H1 (cell line): ENCODE data around the gene ERCC6L. TPM values are rescaled to one million over a fixed set of nuclear protein-coding genes. Genes with fewer than 3 reads are reported as not detected.

Source experiments
- CTCF ChIA-PET: fragments of 300-600 bp; sonication (Branson Sonifier 250); formaldehyde crosslinking; loops from one replicate; lab custom pipeline; 2021; ENCODE audit not compliant: partially characterized antibody; lab: Charles Lee
- POLR2A ChIA-PET: fragments of 300-600 bp; sonication (Branson Sonifier 250); formaldehyde crosslinking; loops from one replicate; lab custom pipeline; 2021; ENCODE audit warnings: inconsistent platforms; ENCODE audit not compliant: partially characterized antibody; lab: Charles Lee
- DNase-seq, 2 experiments: peaks; one replicate each; pipeline versions ENCODE4 v3.0.0 to v3.0.0-alpha.2; 2010 to 2022; ENCODE audit warnings: low spot score in 2 of 2, low read depth in 1 of 2, mixed read lengths in 1 of 2
- FAIRE-seq: peaks from 2 replicates; lab custom pipeline; 2011; peaks lifted over from hg19 to GRCh38; lab: Jason Lieb, UNC
- H2AFZ ChIP-seq: 2 replicates; pipeline ENCODE4 v1.8.1; 2012; ENCODE audit warnings: low read length, inconsistent platforms
- H2AK5ac ChIP-seq: 2 replicates; pipeline ENCODE4 v1.6.1; 2013; ENCODE audit warnings: low read depth, low read length
- H2BK120ac ChIP-seq: replicated peaks from 2 replicates; pipeline ENCODE3; 2013; ENCODE audit warnings: low read depth, low read length, inconsistent platforms
- H2BK12ac ChIP-seq: 2 replicates; pipeline ENCODE4 v1.6.1; 2013; ENCODE audit warnings: low read depth, low read length
- H2BK15ac ChIP-seq: 2 replicates; pipeline ENCODE4 v1.6.1; 2013; ENCODE audit warnings: low read length
- H2BK20ac ChIP-seq: 2 replicates; pipeline ENCODE4 v1.6.1; 2013; ENCODE audit warnings: low read length
- H2BK5ac ChIP-seq: 2 replicates; pipeline ENCODE4 v1.6.1; 2013; ENCODE audit warnings: low read depth, low read length
- H3K14ac ChIP-seq: 2 replicates; pipeline ENCODE4 v1.6.1; 2013; ENCODE audit warnings: inconsistent platforms; ENCODE audit not compliant: insufficient read length
- H3K18ac ChIP-seq: 2 replicates; pipeline ENCODE4 v1.6.1; 2013; ENCODE audit warnings: low read length; ENCODE audit errors: extremely low read depth
- H3K23ac ChIP-seq: 2 replicates; pipeline ENCODE4 v1.6.1; 2013; ENCODE audit warnings: inconsistent platforms; ENCODE audit not compliant: insufficient read length
- H3K23me2 ChIP-seq: 2 replicates; pipeline ENCODE4 v1.6.1; 2013; ENCODE audit warnings: low read depth, low read length
- H3K27ac ChIP-seq: 2 replicates; pipeline ENCODE4 v1.6.1; 2011; ENCODE audit warnings: low read depth, low read length, inconsistent platforms
- H3K27me3 ChIP-seq, 4 experiments: replicated peaks in 1 of 4; 1 replicate in 1 of 4; 2 replicates in 3 of 4; pipeline versions ENCODE4 v1.6.1 to v1.8.1; 2011 to 2013; ENCODE audit warnings: low read length in 3 of 4, mild to moderate bottlenecking in 3 of 4, inconsistent platforms in 2 of 4, mixed read lengths in 2 of 4, moderate library complexity in 1 of 4; ENCODE audit not compliant: control insufficient read depth in 3 of 4, insufficient read depth in 3 of 4; ENCODE audit errors: extremely low read depth in 1 of 4
- H3K36me3 ChIP-seq, 4 experiments: 2 replicates each; pipeline versions ENCODE4 v1.6.1 to v1.8.1; 2011 to 2013; ENCODE audit warnings: mild to moderate bottlenecking in 4 of 4, low read length in 3 of 4, moderate library complexity in 2 of 4, control low read depth in 1 of 4, inconsistent platforms in 1 of 4; ENCODE audit not compliant: insufficient read depth in 4 of 4, control insufficient read depth in 2 of 4
- H3K4ac ChIP-seq: replicated peaks from 2 replicates; pipeline ENCODE3; 2013; ENCODE audit warnings: low read length, low read depth, mixed read lengths, inconsistent platforms; ENCODE audit not compliant: insufficient read length
- H3K4me1 ChIP-seq, 4 experiments: replicated peaks in 1 of 4; 1 replicate in 1 of 4; 2 replicates in 3 of 4; pipeline versions ENCODE4 v1.6.1 to v1.8.1; 2011 to 2013; ENCODE audit warnings: low read length in 3 of 4, inconsistent platforms in 2 of 4, mixed read lengths in 1 of 4; ENCODE audit not compliant: insufficient read depth in 4 of 4, control insufficient read depth in 3 of 4
- H3K4me2 ChIP-seq, 2 experiments: 2 replicates each; pipeline versions ENCODE4 v1.6.1 to v1.8.1; 2011 to 2013; ENCODE audit warnings: low read depth in 2 of 2, low read length in 2 of 2, control low read depth in 1 of 2, inconsistent platforms in 1 of 2, mild to moderate bottlenecking in 1 of 2; ENCODE audit not compliant: insufficient read depth in 1 of 2
- H3K4me3 ChIP-seq, 4 experiments: fragments of 200-600, 300-600 bp in 1 of 4; sonication (generic), shearing (Covaris generic), sonication (Bioruptor Twin) in 1 of 4; 2 replicates each; pipeline versions ENCODE4 v1.5.1 to v1.8.1; 2011 to 2016; ENCODE audit warnings: low read length in 4 of 4, low read depth in 3 of 4, control low read depth in 2 of 4, inconsistent platforms in 2 of 4, mild to moderate bottlenecking in 2 of 4, mixed read lengths in 1 of 4, moderate library complexity in 1 of 4; ENCODE audit not compliant: insufficient read depth in 2 of 4; ENCODE audit errors: extremely low read depth in 1 of 4
- H3K56ac ChIP-seq: replicated peaks from 2 replicates; pipeline ENCODE3; 2013; ENCODE audit warnings: low read depth, mild to moderate bottlenecking, mixed read lengths, low read length, inconsistent platforms; ENCODE audit not compliant: insufficient read length
- H3K79me1 ChIP-seq: 2 replicates; pipeline ENCODE4 v1.6.1; 2013; ENCODE audit warnings: low read depth, low read length, control low read depth
- H3K79me2 ChIP-seq, 2 experiments: 2 replicates each; pipeline versions ENCODE4 v1.6.1 to v1.8.1; 2012 to 2013; ENCODE audit warnings: low read length in 2 of 2, mild to moderate bottlenecking in 2 of 2, inconsistent platforms in 1 of 2; ENCODE audit not compliant: insufficient read depth in 2 of 2, control insufficient read depth in 1 of 2
- H3K9ac ChIP-seq, 4 experiments: replicated peaks in 1 of 4; 1 replicate in 1 of 4; 2 replicates in 3 of 4; pipeline versions ENCODE4 v1.6.1 to v1.8.1; 2011 to 2013; ENCODE audit warnings: low read depth in 3 of 4, low read length in 3 of 4, control low read depth in 2 of 4, mild to moderate bottlenecking in 2 of 4, moderate library complexity in 2 of 4, inconsistent platforms in 1 of 4; ENCODE audit errors: extremely low read depth in 1 of 4
- H3K9me3 ChIP-seq, 2 experiments: 2 replicates each; pipeline versions ENCODE4 v1.6.1 to v1.8.1; 2012 to 2013; ENCODE audit warnings: mild to moderate bottlenecking in 2 of 2, moderate library complexity in 2 of 2, control low read depth in 1 of 2, inconsistent platforms in 1 of 2, low read depth in 1 of 2, low read length in 1 of 2, mixed read lengths in 1 of 2; ENCODE audit not compliant: insufficient read depth in 2 of 2
- H4K20me1 ChIP-seq, 2 experiments: replicated peaks in 1 of 2; 2 replicates each; pipeline versions ENCODE3 to v1.8.1; 2011 to 2013; ENCODE audit warnings: inconsistent platforms in 2 of 2, low read length in 2 of 2, mild to moderate bottlenecking in 1 of 2; ENCODE audit not compliant: insufficient read depth in 2 of 2, control insufficient read depth in 1 of 2
- H4K5ac ChIP-seq: 2 replicates; pipeline ENCODE4 v1.6.1; 2013; ENCODE audit warnings: low read length, low read depth, mixed read lengths, inconsistent platforms; ENCODE audit not compliant: insufficient read length
- H4K8ac ChIP-seq: 2 replicates; pipeline ENCODE4 v1.8.0; 2013; ENCODE audit warnings: mild to moderate bottlenecking, moderate library complexity, low read length, inconsistent platforms; ENCODE audit not compliant: insufficient read depth; ENCODE audit errors: extremely low read depth
- H4K91ac ChIP-seq: replicated peaks from 2 replicates; pipeline ENCODE3; 2013; ENCODE audit warnings: low read length, mixed read lengths, inconsistent platforms; ENCODE audit not compliant: insufficient read length
- BCL11A ChIP-seq, 2 experiments: IDR thresholded peaks; one replicate each; pipeline ENCODE4 v1.6.1; 2011; ENCODE audit warnings: low read depth in 2 of 2, low read length in 2 of 2, mild to moderate bottlenecking in 2 of 2
- CHD1 ChIP-seq: IDR thresholded peaks from 2 replicates; pipeline ENCODE4 v1.6.1; 2012; ENCODE audit warnings: low read depth, low read length, improper control_type of control experiment
- EZH2 ChIP-seq: fragments of 200-600 bp; sonication (generic); IDR thresholded peaks from 2 replicates; pipeline ENCODE4 v1.7.1; 2012; ENCODE audit warnings: low read depth, mild to moderate bottlenecking, moderate library complexity, low read length, inconsistent platforms; ENCODE audit not compliant: severe bottlenecking
- FOSL1 ChIP-seq: IDR thresholded peaks from 2 replicates; pipeline ENCODE4 v1.6.1; 2011; ENCODE audit warnings: mild to moderate bottlenecking, low read depth, low read length, moderate library complexity; ENCODE audit not compliant: insufficient read depth
- MAFK ChIP-seq: IDR thresholded peaks from 2 replicates; pipeline ENCODE4 v1.6.1; 2012; ENCODE audit warnings: low read depth, mild to moderate bottlenecking, improper control_type of control experiment, low read length
- PHF8 ChIP-seq: fragments of 200-600 bp; sonication (generic); conservative IDR thresholded peaks from 2 replicates; pipeline ENCODE4 v1.7.1; 2012; ENCODE audit warnings: low read depth, mild to moderate bottlenecking, inconsistent platforms, low read length, moderate library complexity
- POLR2AphosphoS5 ChIP-seq: IDR thresholded peaks from 2 replicates; pipeline ENCODE4 v1.6.1; 2011; ENCODE audit warnings: low read depth, low read length
- POU5F1 ChIP-seq: IDR thresholded peaks from 2 replicates; pipeline ENCODE4 v1.6.1; 2011; ENCODE audit warnings: low read depth, mild to moderate bottlenecking, low read length, moderate library complexity
- RAD21 ChIP-seq, 2 experiments: IDR thresholded peaks in 1 of 2; conservative IDR thresholded peaks in 1 of 2; 2 replicates each; pipeline ENCODE4 v1.6.1; 2011; ENCODE audit warnings: low read depth in 2 of 2, low read length in 2 of 2, improper control_type of control experiment in 1 of 2, inconsistent platforms in 1 of 2, mild to moderate bottlenecking in 1 of 2, moderate library complexity in 1 of 2
- RXRA ChIP-seq: IDR thresholded peaks from 2 replicates; pipeline ENCODE4 v1.6.1; 2011; ENCODE audit warnings: low read depth, mild to moderate bottlenecking, low read length, moderate library complexity; ENCODE audit not compliant: insufficient read depth
- SAP30 ChIP-seq: fragments of 300-600 bp; sonication (generic); IDR thresholded peaks from 2 replicates; pipeline ENCODE4 v1.7.1; 2012; ENCODE audit warnings: low read length, moderate library complexity, mild to moderate bottlenecking, inconsistent platforms; ENCODE audit not compliant: insufficient read depth, insufficient replicate concordance
- SIX5 ChIP-seq: IDR thresholded peaks from 2 replicates; pipeline ENCODE4 v1.6.1; 2011; ENCODE audit warnings: mild to moderate bottlenecking, low read depth, low read length
- SP2 ChIP-seq: IDR thresholded peaks from 2 replicates; pipeline ENCODE4 v1.6.1; 2012; ENCODE audit warnings: mild to moderate bottlenecking, low read length, inconsistent platforms
- SRF ChIP-seq: IDR thresholded peaks from 2 replicates; pipeline ENCODE4 v1.6.1; 2011; ENCODE audit warnings: mild to moderate bottlenecking, low read depth, low read length, moderate library complexity
- YY1 ChIP-seq: IDR thresholded peaks from 2 replicates; pipeline ENCODE4 v1.6.1; 2011; ENCODE audit warnings: low read depth, mild to moderate bottlenecking, low read length
- WGBS, 2 experiments: shearing (Covaris generic) in 1 of 2; methylation state at CpG; one replicate each; pipeline versions ENCODE4 v1.1.6 to v1.1.7; 2013 to 2015; ENCODE audit warnings: low lambda C conversion rate in 2 of 2, mixed read lengths in 2 of 2, inconsistent platforms in 1 of 2, low coverage in 1 of 2, missing lambda C conversion rate in 1 of 2; ENCODE audit not compliant: insufficient replicate concordance in 2 of 2, insufficient coverage in 1 of 2, insufficient read length in 1 of 2; ENCODE audit errors: extremely low coverage in 1 of 2, missing lambda C conversion rate in 1 of 2; 5-methylcytosine and 5-hydroxymethylcytosine counted together
- polyA plus RNA-seq, 7 experiments: library from polyadenylated mRNA; depleted of rRNA in 3 of 7; stranded (reverse) in 5 of 7; unstranded in 2 of 7; fragments of >200 nt in 5 of 7; fragments of 200-250 nt in 2 of 7; gene quantifications; 1 replicate in 5 of 7; 2 replicates in 1 of 7; 4 replicates in 1 of 7; pipeline versions ENCODE4 v1.2.1 to v1.2.3, GENCODE V29; 2011 to 2013; ENCODE audit warnings: missing spikeins in 2 of 7, mixed read lengths in 2 of 7
- total RNA-seq: library from RNA; stranded (reverse); fragmentation: NEBNext Ultra II Directional; extraction: Animal tissue kit (Norgen Biotek cat#: 25700); gene quantifications from 2 replicates; pipeline ENCODE4 v1.2.1, GENCODE V29; 2021

Gene ERCC6L
- total and polyA plus RNA-seq, 2 of the 8 experiments (the other 6 are each of a cell fraction or from before 2014, with no cell fraction given): 4.0 to 23.9 TPM

DNA sequence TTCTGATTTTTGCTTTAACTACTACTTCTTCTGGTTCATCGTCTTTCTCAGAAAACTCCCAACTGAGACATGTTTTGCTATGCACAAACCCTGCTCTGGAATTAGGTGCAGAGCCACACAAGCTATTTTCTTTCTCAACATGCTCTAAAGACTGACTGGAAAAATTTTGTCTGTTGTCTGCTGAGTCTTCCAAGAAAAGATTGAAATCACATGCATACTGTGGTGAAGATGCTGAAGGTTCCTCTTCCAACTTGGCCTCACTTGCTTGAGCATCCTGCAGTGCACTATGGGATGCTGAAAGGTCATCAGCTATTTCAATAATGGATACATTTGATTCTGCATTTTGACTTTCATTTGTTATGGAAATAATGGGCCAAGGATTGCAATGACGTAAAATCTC, 33.1 kb downstream of the ERCC6L start:
- H3K23ac ChIP-seq: no peak overlapping the region
- H2AFZ ChIP-seq: no peak overlapping the region
- no peak overlapping the region for H2AK5ac ChIP-seq
- no peak overlapping the region for H4K5ac ChIP-seq
- WGBS, 2 experiments: 95% methylated on average over 2 of the region's 2 CpGs; no CpG with 5 or more reads in 1 of the 2 experiments
- H2BK120ac ChIP-seq: no peak overlapping the region
- H3K56ac ChIP-seq: no peak overlapping the region
- H3K4me1 ChIP-seq: peaks cover 0 to 10% (median 7%) of the 10 kb centered on the region in 4 experiments; a peak in 3 of 7 replicates
- FAIRE-seq (no peak), DNase-seq (no peak)
- no peak overlapping the region for H2BK12ac ChIP-seq
- no peaks in the 10 kb centered on the region for H3K9me3 ChIP-seq
- H2BK5ac ChIP-seq: no peak overlapping the region
- H2BK15ac ChIP-seq: no peak overlapping the region
- H3K36me3 ChIP-seq: peaks cover 0 to 22% (median 12%) of the 10 kb centered on the region in 4 experiments; a peak in 6 of 8 replicates
- no peak overlapping the region for H3K4me2 ChIP-seq
- H3K27me3 ChIP-seq: no peaks in the 10 kb centered on the region
- no peak overlapping the region for H3K18ac ChIP-seq
- no peak overlapping the region for H2BK20ac ChIP-seq
- H3K14ac ChIP-seq: no peak overlapping the region
- H3K79me2 ChIP-seq: 0 out of 4 replicates have a peak, but pooled peaks cover 0 to 2% of the 10 kb centered on the region in 2 experiments
- H4K20me1 ChIP-seq: peaks cover 0 to 3% of the 10 kb centered on the region in 2 experiments
- H3K4me3 ChIP-seq: no peak overlapping the region
- H3K27ac ChIP-seq: no peak overlapping the region
- H4K8ac ChIP-seq: no peak overlapping the region
- no peaks in the 10 kb centered on the region for H3K79me1 ChIP-seq
- ChIA-PET CTCF (interaction anchor here (1.2 kb wide), 1 partner anchor 30 kb away, joined by 3 read pairs; no protein-coding TSS in a partner anchor), POLR2A (no interaction called here)
- no peaks in the 10 kb centered on the region; the same call in 1 of the 2 replicates for H3K23me2 ChIP-seq
- no peak overlapping the region for H3K9ac ChIP-seq
- no peak overlapping the region for H3K4ac ChIP-seq
- no peak overlapping the region for H4K91ac ChIP-seq
- TF ChIP-seq SAP30 (no peak), RAD21 (IDR thresholded peaks at IDR 0.05 in 1 of 2, conservative IDR thresholded peaks at IDR 0.05 in 1 of 2; ENCODE audit: low read depth in 2 of 2, low read length in 2 of 2) (no peak), EZH2 (no peak), PHF8 (no peak), POLR2AphosphoS5 (no peak), POU5F1 (no peak), RXRA (no peak), FOSL1 (no peak), MAFK (no peak), BCL11A (IDR thresholded peaks at IDR 0.05; ENCODE audit: low read depth in 2 of 2, low read length in 2 of 2) (no peak), SP2 (no peak), CHD1 (no peak), YY1 (no peak), SIX5 (no peak), SRF (no peak)
